HepG2 (cell line): ENCODE measurements around the gene CABLES1. TPM values are rescaled to one million over a fixed set of nuclear protein-coding genes. Genes with fewer than 3 reads are reported as not detected.
A peak's percentile ranks its signal among the peaks of the same experiment; 100 is the strongest.

Experiments used
- ATF3 ChIP-seq: sonication (generic); formaldehyde crosslinking; IDR thresholded peaks from 2 replicates; pipeline ENCODE4 v1.4.0; 2020; ENCODE audit warnings: missing genetic modification reagents
- FOSL2 ChIP-seq: sonication (generic); formaldehyde crosslinking; IDR thresholded peaks from 2 replicates; pipeline ENCODE4 v1.4.0; 2020; ENCODE audit warnings: missing genetic modification reagents
- FOXK1 ChIP-seq: sonication (generic); formaldehyde crosslinking; IDR thresholded peaks from 2 replicates; pipeline ENCODE4 v1.4.0; 2020; ENCODE audit warnings: low read depth, missing genetic modification reagents, borderline replicate concordance
- FOXO1 ChIP-seq: sonication (generic); formaldehyde crosslinking; IDR thresholded peaks from 2 replicates; pipeline ENCODE4 v1.4.0; 2020; ENCODE audit warnings: missing genetic modification reagents
- GATAD2A ChIP-seq: IDR thresholded peaks from 2 replicates; pipeline ENCODE4 v1.6.1; 2016
- HNF4G ChIP-seq, 2 experiments: sonication (generic) in 1 of 2; formaldehyde crosslinking in 1 of 2; IDR thresholded peaks; 2 replicates each; pipeline versions ENCODE4 v1.4.0 to v1.6.1; 2011 to 2020; ENCODE audit warnings: borderline replicate concordance in 2 of 2, low read depth in 2 of 2, mild to moderate bottlenecking in 2 of 2, low read length in 1 of 2, missing genetic modification reagents in 1 of 2, moderate library complexity in 1 of 2
- IKZF5 ChIP-seq: IDR thresholded peaks from 2 replicates; pipeline ENCODE4 v1.6.1; 2018; ENCODE audit warnings: missing genetic modification reagents, mild to moderate bottlenecking, missing compliant biosample characterization
- ISL2 ChIP-seq: sonication (generic); formaldehyde crosslinking; IDR thresholded peaks from 2 replicates; pipeline ENCODE4 v1.5.0; 2020; ENCODE audit warnings: missing genetic modification reagents
- ONECUT2 ChIP-seq: sonication (generic); formaldehyde crosslinking; IDR thresholded peaks from 2 replicates; pipeline ENCODE4 v1.4.0; 2020; ENCODE audit warnings: missing genetic modification reagents
- PAF1 ChIP-seq: IDR thresholded peaks from 2 replicates; pipeline ENCODE4 v1.6.1; 2016; ENCODE audit warnings: missing genetic modification reagents, missing compliant biosample characterization
- RARA ChIP-seq: IDR thresholded peaks from 2 replicates; pipeline ENCODE4 v1.6.1; 2016; ENCODE audit warnings: missing genetic modification reagents, missing compliant biosample characterization
- RXRB ChIP-seq: IDR thresholded peaks from 2 replicates; pipeline ENCODE4 v1.6.1; 2016; ENCODE audit warnings: borderline replicate concordance, missing genetic modification reagents, missing compliant biosample characterization
- SALL1 ChIP-seq: sonication (generic); formaldehyde crosslinking; IDR thresholded peaks from 2 replicates; pipeline ENCODE4 v1.8.0; 2022; ENCODE audit warnings: mild to moderate bottlenecking, missing genetic modification reagents
- SOX5 ChIP-seq: IDR thresholded peaks from 2 replicates; pipeline ENCODE4 v1.6.1; 2016; ENCODE audit warnings: borderline replicate concordance
- TARDBP ChIP-seq: sonication (generic); formaldehyde crosslinking; IDR thresholded peaks from 2 replicates; pipeline ENCODE4 v1.8.0; 2022; ENCODE audit warnings: mild to moderate bottlenecking, missing genetic modification reagents
- TGIF2 ChIP-seq: IDR thresholded peaks from 2 replicates; pipeline ENCODE4 v1.6.1; 2016; ENCODE audit warnings: control low read depth, missing compliant biosample characterization
- XBP1 ChIP-seq: sonication (generic); formaldehyde crosslinking; IDR thresholded peaks from 2 replicates; pipeline ENCODE4 v1.5.0; 2020; ENCODE audit warnings: missing genetic modification reagents
- ZFP1 ChIP-seq: IDR thresholded peaks from 2 replicates; pipeline ENCODE4 v1.6.1; 2016
- ZNF136 ChIP-seq: sonication (generic); formaldehyde crosslinking; IDR thresholded peaks from 2 replicates; pipeline ENCODE4 v1.8.1; 2022; ENCODE audit warnings: low read depth, mild to moderate bottlenecking, moderate library complexity, missing genetic modification reagents
- ZNF205 ChIP-seq: IDR thresholded peaks from 2 replicates; pipeline ENCODE4 v1.6.1; 2018; ENCODE audit warnings: missing biosample characterization, missing genetic modification reagents
- ZNF431 ChIP-seq: sonication (generic); formaldehyde crosslinking; IDR thresholded peaks from 2 replicates; pipeline ENCODE4 v1.9.0; 2022; ENCODE audit warnings: missing genetic modification reagents, low read depth, mild to moderate bottlenecking, borderline replicate concordance
- polyA plus RNA-seq, 8 experiments: library from polyadenylated mRNA; depleted of rRNA in 3 of 8; stranded (reverse) in 7 of 8; unstranded in 1 of 8; fragments of >200 nt; fragmentation: Illumina TruSeq in 4 of 8; extraction: Trizol in 4 of 8; gene quantifications; 2 replicates each; pipeline versions ENCODE4 v1.2.1 to v1.2.3, GENCODE V29; 2011 to 2016; ENCODE audit warnings: low read depth in 4 of 8, missing spikeins in 1 of 8, mixed read lengths in 1 of 8; ENCODE audit not compliant: insufficient read depth in 1 of 8
- total RNA-seq, 5 experiments: library from RNA; depleted of rRNA; stranded (reverse); fragments of >200 nt; fragmentation: Illumina TruSeq; extraction: Trizol; gene quantifications; 2 replicates each; pipeline ENCODE4 v1.2.3, GENCODE V29; 2016; ENCODE audit warnings: low read depth in 1 of 5
- TF ChIP-seq, protein P1 (sequence below): sonication (generic); formaldehyde crosslinking; conservative IDR thresholded peaks from 2 replicates; pipeline ENCODE4 v1.4.0; 2020; ENCODE audit warnings: mild to moderate bottlenecking, missing genetic modification reagents, moderate library complexity
- TF ChIP-seq, protein P2 (sequence below): sonication (generic); formaldehyde crosslinking; IDR thresholded peaks from 2 replicates; pipeline ENCODE4 v1.4.0; 2020; ENCODE audit warnings: missing genetic modification reagents

The CABLES1 gene
- total and polyA plus RNA-seq, 2 of the 13 experiments (the other 11 are each of a cell fraction or from before 2014, with no cell fraction given) = 14.7 to 25.8 TPM

GRCh38 chr18:23099621-23100020, 35.7 kb upstream of the CABLES1 start (continued):
- peak; percentile 73; the same call in 1 of the 2 replicates for TF ChIP-seq ZNF136 (CRISPR knock-in tag)
- TF ChIP-seq ZNF205 (CRISPR knock-in tag) = 0 out of 2 replicates have a peak, but pooled peaks have one; percentile 47
- TF ChIP-seq, protein P1, sequence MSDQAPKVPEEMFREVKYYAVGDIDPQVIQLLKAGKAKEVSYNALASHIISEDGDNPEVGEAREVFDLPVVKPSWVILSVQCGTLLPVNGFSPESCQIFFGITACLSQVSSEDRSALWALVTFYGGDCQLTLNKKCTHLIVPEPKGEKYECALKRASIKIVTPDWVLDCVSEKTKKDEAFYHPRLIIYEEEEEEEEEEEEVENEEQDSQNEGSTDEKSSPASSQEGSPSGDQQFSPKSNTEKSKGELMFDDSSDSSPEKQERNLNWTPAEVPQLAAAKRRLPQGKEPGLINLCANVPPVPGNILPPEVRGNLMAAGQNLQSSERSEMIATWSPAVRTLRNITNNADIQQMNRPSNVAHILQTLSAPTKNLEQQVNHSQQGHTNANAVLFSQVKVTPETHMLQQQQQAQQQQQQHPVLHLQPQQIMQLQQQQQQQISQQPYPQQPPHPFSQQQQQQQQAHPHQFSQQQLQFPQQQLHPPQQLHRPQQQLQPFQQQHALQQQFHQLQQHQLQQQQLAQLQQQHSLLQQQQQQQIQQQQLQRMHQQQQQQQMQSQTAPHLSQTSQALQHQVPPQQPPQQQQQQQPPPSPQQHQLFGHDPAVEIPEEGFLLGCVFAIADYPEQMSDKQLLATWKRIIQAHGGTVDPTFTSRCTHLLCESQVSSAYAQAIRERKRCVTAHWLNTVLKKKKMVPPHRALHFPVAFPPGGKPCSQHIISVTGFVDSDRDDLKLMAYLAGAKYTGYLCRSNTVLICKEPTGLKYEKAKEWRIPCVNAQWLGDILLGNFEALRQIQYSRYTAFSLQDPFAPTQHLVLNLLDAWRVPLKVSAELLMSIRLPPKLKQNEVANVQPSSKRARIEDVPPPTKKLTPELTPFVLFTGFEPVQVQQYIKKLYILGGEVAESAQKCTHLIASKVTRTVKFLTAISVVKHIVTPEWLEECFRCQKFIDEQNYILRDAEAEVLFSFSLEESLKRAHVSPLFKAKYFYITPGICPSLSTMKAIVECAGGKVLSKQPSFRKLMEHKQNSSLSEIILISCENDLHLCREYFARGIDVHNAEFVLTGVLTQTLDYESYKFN (CRISPR knock-in tag) = peak; percentile 88
- TF ChIP-seq, protein P2, sequence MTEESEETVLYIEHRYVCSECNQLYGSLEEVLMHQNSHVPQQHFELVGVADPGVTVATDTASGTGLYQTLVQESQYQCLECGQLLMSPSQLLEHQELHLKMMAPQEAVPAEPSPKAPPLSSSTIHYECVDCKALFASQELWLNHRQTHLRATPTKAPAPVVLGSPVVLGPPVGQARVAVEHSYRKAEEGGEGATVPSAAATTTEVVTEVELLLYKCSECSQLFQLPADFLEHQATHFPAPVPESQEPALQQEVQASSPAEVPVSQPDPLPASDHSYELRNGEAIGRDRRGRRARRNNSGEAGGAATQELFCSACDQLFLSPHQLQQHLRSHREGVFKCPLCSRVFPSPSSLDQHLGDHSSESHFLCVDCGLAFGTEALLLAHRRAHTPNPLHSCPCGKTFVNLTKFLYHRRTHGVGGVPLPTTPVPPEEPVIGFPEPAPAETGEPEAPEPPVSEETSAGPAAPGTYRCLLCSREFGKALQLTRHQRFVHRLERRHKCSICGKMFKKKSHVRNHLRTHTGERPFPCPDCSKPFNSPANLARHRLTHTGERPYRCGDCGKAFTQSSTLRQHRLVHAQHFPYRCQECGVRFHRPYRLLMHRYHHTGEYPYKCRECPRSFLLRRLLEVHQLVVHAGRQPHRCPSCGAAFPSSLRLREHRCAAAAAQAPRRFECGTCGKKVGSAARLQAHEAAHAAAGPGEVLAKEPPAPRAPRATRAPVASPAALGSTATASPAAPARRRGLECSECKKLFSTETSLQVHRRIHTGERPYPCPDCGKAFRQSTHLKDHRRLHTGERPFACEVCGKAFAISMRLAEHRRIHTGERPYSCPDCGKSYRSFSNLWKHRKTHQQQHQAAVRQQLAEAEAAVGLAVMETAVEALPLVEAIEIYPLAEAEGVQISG (CRISPR knock-in tag) = no peak
- peak; percentile 84 for TF ChIP-seq ISL2
- TF ChIP-seq GATAD2A (CRISPR knock-in tag) = peak; percentile 83
- TF ChIP-seq ONECUT2 (CRISPR knock-in tag) = 0 out of 2 replicates have a peak, but pooled peaks have one; percentile 27
- no peak for TF ChIP-seq FOXK1 (CRISPR knock-in tag)
- peak; percentile 50; the same call in 1 of the 2 replicates for TF ChIP-seq SOX5 (CRISPR knock-in tag)
- peak; percentile 97 for TF ChIP-seq FOSL2 (CRISPR knock-in tag)
- peak; percentile 75 for TF ChIP-seq SALL1 (CRISPR knock-in tag)
- peak; percentile 86; the same call in 1 of the 2 replicates for TF ChIP-seq RXRB (CRISPR knock-in tag)
- TF ChIP-seq ZFP1 = 0 out of 2 replicates have a peak, but pooled peaks have one; percentile 24
- TF ChIP-seq RARA (CRISPR knock-in tag) = peak; percentile 81
- peak; percentile 71; the same call in 1 of the 2 replicates for TF ChIP-seq HNF4G (IDR thresholded peaks at IDR 0.05; ENCODE audit: borderline replicate concordance, low read depth, low read length)
- TF ChIP-seq HNF4G (CRISPR knock-in tag; IDR thresholded peaks at IDR 0.05; ENCODE audit: borderline replicate concordance, low read depth) = no peak; the same call in 1 of the 2 replicates
- TF ChIP-seq PAF1 (CRISPR knock-in tag) = no peak
- TF ChIP-seq IKZF5 (CRISPR knock-in tag) = peak; percentile 57; the same call in 1 of the 2 replicates
- TF ChIP-seq FOXO1 (CRISPR knock-in tag) = peak; percentile 56; the same call in 1 of the 2 replicates
- no peak for TF ChIP-seq TARDBP (CRISPR knock-in tag)
- TF ChIP-seq XBP1 (CRISPR knock-in tag) = no peak
- TF ChIP-seq TGIF2 (CRISPR knock-in tag) = no peak
- peak; percentile 83 for TF ChIP-seq ATF3 (CRISPR knock-in tag)
- no peak for TF ChIP-seq ZNF431 (CRISPR knock-in tag)
